AG04450 (cell line): Measurements from ENCODE around the gene FAF1. TPM values are rescaled to one million over a fixed set of nuclear protein-coding genes. Genes with fewer than 3 reads are reported as not detected.

Experiments
- CTCF ChIA-PET: fragments of 300-600, 350-600 bp; formaldehyde crosslinking; extraction: SDS; loops from one replicate; lab custom pipeline; 2022; ENCODE audit warnings: antibody characterized with exemption, inconsistent platforms; lab: Charles Lee
- POLR2A ChIA-PET: fragments of 350-600 bp; formaldehyde crosslinking; extraction: SDS; loops from one replicate; lab custom pipeline; 2021; ENCODE audit warnings: antibody characterized with exemption, inconsistent platforms; lab: Yijun Ruan, JAX
- DNase-seq: peaks from one replicate; pipeline ENCODE4 v3.0.0-alpha.2; 2011; ENCODE audit warnings: low read depth, low spot score
- H3K27ac ChIP-seq: one replicate; pipeline ENCODE4 v1.5.1; 2012; ENCODE audit warnings: low read depth, low read length, control low read depth
- H3K27me3 ChIP-seq: one replicate; pipeline ENCODE4 v1.6.0; 2012; ENCODE audit warnings: low read length; ENCODE audit not compliant: control insufficient read depth, insufficient read depth
- H3K4me3 ChIP-seq: 2 replicates; pipeline ENCODE4 v1.5.1; 2011; ENCODE audit warnings: mild to moderate bottlenecking, low read depth, low read length, control low read depth
- H3K9me3 ChIP-seq: 2 replicates; pipeline ENCODE4 v1.5.1; 2012; ENCODE audit warnings: low read length; ENCODE audit not compliant: control insufficient read depth, insufficient read depth
- polyA plus RNA-seq: library from polyadenylated mRNA; depleted of rRNA; stranded (reverse); fragments of >200 nt; gene quantifications from 2 replicates; pipeline ENCODE4 v1.2.3, GENCODE V29; 2011
- TF ChIP-seq, protein P1 (sequence below): IDR thresholded peaks from 2 replicates; pipeline ENCODE4 v1.5.1; 2011; ENCODE audit warnings: low read depth, low read length, control low read depth, inconsistent platforms

Gene FAF1
- polyA plus RNA-seq, 1 experiment, result 37.9 TPM

DNA sequence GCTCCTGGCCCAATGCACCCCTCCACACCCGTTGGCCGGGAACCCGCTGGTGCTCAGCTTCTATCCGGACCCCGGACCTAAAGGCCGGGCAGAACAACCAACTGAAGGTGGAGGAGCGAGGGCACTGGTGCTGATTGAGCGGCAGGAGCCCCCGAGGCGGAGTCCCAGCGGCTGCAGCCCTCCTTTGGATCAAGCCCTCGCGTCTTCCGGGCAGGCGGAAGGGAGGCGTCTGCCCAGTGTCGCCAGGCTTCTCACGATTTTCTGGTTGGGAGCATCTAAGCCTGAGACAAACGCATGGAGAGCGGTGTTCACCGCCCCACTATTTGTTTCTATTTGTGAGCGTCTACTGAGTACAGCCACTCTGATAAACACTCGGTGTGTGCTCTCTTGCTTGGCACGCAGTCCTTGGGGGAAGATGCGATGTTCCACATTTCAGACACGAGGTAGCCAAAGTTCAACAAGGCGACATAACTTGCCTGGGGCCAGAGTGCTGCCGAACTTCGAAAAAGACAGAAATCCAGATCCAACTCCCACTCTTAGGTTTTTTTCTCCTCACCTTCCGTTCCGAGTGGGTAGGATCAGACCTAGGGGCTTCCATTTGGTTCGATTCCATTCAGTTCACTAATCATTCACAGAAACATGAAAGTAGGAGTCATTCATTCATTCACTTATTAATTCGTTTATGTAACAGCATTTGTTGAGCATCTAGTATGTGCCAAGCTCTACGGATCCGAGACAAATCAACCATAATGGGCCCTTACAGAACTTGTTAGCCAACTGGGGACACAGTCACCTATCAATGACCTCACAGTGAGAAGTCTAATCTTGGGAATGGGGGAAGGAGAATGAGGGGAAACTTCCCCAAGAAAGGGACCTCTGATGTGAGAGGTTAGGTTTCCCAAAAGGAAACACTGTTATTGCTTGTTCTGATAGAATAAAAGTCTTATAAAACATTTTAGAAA lies 532.0 kb downstream of the FAF1 start:
- no peak overlapping the region for H3K27ac ChIP-seq
- no peak overlapping the region for H3K4me3 ChIP-seq
- TF ChIP-seq, protein P1, sequence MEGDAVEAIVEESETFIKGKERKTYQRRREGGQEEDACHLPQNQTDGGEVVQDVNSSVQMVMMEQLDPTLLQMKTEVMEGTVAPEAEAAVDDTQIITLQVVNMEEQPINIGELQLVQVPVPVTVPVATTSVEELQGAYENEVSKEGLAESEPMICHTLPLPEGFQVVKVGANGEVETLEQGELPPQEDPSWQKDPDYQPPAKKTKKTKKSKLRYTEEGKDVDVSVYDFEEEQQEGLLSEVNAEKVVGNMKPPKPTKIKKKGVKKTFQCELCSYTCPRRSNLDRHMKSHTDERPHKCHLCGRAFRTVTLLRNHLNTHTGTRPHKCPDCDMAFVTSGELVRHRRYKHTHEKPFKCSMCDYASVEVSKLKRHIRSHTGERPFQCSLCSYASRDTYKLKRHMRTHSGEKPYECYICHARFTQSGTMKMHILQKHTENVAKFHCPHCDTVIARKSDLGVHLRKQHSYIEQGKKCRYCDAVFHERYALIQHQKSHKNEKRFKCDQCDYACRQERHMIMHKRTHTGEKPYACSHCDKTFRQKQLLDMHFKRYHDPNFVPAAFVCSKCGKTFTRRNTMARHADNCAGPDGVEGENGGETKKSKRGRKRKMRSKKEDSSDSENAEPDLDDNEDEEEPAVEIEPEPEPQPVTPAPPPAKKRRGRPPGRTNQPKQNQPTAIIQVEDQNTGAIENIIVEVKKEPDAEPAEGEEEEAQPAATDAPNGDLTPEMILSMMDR, result no peak

DNA sequence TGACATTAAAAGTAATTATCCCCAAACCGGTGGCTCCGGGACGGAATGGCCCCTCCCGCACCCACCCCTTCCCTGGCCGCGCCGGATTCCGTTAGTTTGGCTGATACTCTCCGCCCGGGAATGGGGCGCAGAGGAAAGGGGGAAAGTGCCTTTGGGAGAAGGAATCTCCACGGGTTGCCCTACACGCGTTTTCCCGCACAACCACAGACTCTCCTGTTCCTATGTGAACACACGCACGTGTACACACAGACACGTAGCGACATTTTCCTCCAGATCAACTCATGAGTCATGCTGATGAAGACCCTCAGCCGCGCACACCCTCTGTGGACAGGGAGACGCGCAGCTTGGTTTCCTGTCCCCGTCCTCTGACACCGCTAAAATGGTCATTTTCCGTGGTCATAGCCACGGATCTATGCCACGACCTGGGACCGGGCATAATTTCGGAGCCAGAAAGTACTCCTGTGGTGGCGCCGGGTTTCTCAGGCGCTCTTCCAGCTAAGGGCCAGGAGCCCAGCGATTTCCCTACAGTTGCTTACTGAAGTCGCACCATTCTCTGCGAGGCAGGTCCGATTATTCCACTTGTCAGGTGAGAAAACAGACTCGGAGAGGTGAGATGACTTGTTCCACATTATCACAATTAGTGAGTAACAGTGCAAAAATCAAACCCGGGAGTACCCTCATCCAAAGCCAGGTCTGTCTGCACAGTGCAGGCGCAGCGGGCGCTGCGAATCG lies 532.8 kb downstream of the FAF1 start:
- peaks cover 21% of the 10 kb centered on the region; the same call in 1 of the 2 replicates for H3K9me3 ChIP-seq
- no peak overlapping the region for H3K4me3 ChIP-seq
- no peak for DNase-seq
- H3K27ac ChIP-seq, result no peak overlapping the region
- TF ChIP-seq, protein P1, result no peak
- ChIA-PET POLR2A (no interaction called here), CTCF (no interaction called here)
- peaks cover 97% of the 10 kb centered on the region for H3K27me3 ChIP-seq

More for the DNA sequence above, 532.0 kb downstream of the FAF1 start:
- peaks cover 93% of the 10 kb centered on the region for H3K27me3 ChIP-seq
- no peak for DNase-seq
- ChIA-PET CTCF (interaction anchor here (1.1 kb wide), 1 partner anchor 763 kb away, joined by 4 read pairs; no protein-coding TSS in a partner anchor), POLR2A (no interaction called here)
- H3K9me3 ChIP-seq, result peaks cover 14% of the 10 kb centered on the region; the same call in 1 of the 2 replicates

DNA sequence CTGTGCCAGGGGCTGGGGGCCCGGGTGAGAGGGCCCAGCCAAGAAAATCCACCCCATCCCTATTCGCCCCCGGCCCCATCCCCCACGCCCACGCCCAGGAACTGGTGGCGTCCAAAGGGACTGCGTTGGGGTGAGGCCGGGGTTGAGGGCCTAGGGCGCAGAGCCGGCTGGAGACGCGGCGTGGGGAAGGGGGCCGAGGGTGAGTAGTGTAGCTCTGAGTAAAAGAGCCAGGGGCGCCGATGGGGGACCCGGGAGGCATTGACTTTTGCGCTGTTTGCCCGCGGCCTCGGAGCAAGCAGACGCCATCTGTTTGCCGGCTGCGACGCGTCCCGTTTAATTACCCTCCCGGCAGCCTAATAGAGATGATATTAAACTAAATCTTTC lies 533.4 kb downstream of the FAF1 start:
- ChIA-PET CTCF (no interaction called here), POLR2A (no interaction called here)
- Histone ChIP-seq H3K4me3 (no peak overlapping the region), H3K9me3 (peaks cover 21% of the 10 kb centered on the region; the same call in 1 of the 2 replicates), H3K27ac (no peak overlapping the region), H3K27me3 (peaks cover 97% of the 10 kb centered on the region)
- TF ChIP-seq, protein P1, result no peak
- no peak for DNase-seq

DNA sequence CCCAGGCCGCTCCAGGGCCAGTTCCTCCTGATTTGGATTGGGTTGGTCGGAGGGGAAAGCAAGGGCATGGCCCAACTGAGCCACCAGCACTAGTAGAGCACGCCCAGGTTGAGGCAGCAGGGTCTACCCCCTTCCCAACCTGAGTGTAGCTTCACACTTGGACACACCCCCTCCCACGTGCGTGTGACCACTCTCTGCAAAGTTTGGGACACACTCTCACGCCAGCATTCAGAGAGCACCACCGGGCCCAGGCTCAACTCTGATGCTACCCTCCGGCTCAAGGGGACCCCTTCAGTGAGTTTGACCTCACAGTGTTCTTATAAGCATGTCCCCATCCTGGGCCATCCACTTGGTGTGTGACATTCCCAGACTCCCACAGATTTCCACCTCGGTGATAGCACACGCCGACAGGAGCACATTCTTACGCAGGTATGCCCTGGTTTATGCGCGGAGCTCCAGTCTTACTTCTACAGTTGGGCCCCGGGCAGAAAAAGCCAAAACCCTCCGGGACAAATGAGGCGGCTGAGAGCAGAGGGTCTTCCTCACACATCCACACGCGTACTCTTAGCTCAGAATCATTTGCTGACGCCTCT lies 533.9 kb downstream of the FAF1 start:
- H3K9me3 ChIP-seq, result peaks cover 21% of the 10 kb centered on the region; the same call in 1 of the 2 replicates
- no peak overlapping the region for H3K4me3 ChIP-seq
- peaks cover 96% of the 10 kb centered on the region for H3K27me3 ChIP-seq
- ChIA-PET CTCF (no interaction called here), POLR2A (no interaction called here)
- no peak overlapping the region for H3K27ac ChIP-seq
- TF ChIP-seq, protein P1, result no peak
- DNase-seq, result no peak
